NT2/D1 (cell line): Measurements from ENCODE around the gene CDH4.

Source experiments
- DNase-seq: peaks from one replicate; pipeline ENCODE4 v3.0.0-alpha.2; 2011; ENCODE audit warnings: low read depth, low spot score
- H3K27me3 ChIP-seq: 2 replicates; pipeline ENCODE4 v1.6.0; 2011; ENCODE audit warnings: mild to moderate bottlenecking; ENCODE audit not compliant: insufficient read length, insufficient read depth
- H3K36me3 ChIP-seq: 2 replicates; pipeline ENCODE4 v1.6.1; 2011; ENCODE audit warnings: mild to moderate bottlenecking, low read length, mixed read lengths; ENCODE audit not compliant: insufficient read depth, insufficient read length
- H3K4me1 ChIP-seq: 2 replicates; pipeline ENCODE4 v1.5.1; 2011; ENCODE audit not compliant: insufficient read depth, insufficient read length
- H3K4me3 ChIP-seq: 2 replicates; pipeline ENCODE4 v1.5.1; 2011; ENCODE audit warnings: low read depth; ENCODE audit not compliant: insufficient read length
- H3K9ac ChIP-seq: 2 replicates; pipeline ENCODE4 v1.6.0; 2011; ENCODE audit warnings: low read depth; ENCODE audit not compliant: insufficient read length
- H3K9me3 ChIP-seq: 2 replicates; pipeline ENCODE4 v1.5.1; 2011; ENCODE audit warnings: mild to moderate bottlenecking, low read length; ENCODE audit not compliant: insufficient read depth
- SUZ12 ChIP-seq: IDR thresholded peaks from 2 replicates; pipeline ENCODE4 v1.6.1; 2011; ENCODE audit not compliant: insufficient read length, insufficient read depth; ENCODE audit errors: extremely low read depth
- YY1 ChIP-seq: IDR thresholded peaks from 2 replicates; pipeline ENCODE4 v1.6.1; 2011; ENCODE audit not compliant: insufficient read length, insufficient read depth
- ZNF274 ChIP-seq: IDR thresholded peaks from 2 replicates; pipeline ENCODE4 v1.6.1; 2011; ENCODE audit warnings: mild to moderate bottlenecking, low read depth, low read length

CDH4 gene

GRCh38 chr20:61954276-61955021, 702.4 kb downstream of the CDH4 start:
- Histone ChIP-seq H3K4me3 (no peak overlapping the region), H3K36me3 (no peaks in the 10 kb centered on the region), H3K27me3 (peaks cover 24% of the 10 kb centered on the region), H3K9me3 (no peaks in the 10 kb centered on the region), H3K4me1 (peaks cover 16% of the 10 kb centered on the region), H3K9ac (no peak overlapping the region)
- no peak for DNase-seq
- TF ChIP-seq SUZ12 (no peak), YY1 (no peak), ZNF274 (no peak)

DNA sequence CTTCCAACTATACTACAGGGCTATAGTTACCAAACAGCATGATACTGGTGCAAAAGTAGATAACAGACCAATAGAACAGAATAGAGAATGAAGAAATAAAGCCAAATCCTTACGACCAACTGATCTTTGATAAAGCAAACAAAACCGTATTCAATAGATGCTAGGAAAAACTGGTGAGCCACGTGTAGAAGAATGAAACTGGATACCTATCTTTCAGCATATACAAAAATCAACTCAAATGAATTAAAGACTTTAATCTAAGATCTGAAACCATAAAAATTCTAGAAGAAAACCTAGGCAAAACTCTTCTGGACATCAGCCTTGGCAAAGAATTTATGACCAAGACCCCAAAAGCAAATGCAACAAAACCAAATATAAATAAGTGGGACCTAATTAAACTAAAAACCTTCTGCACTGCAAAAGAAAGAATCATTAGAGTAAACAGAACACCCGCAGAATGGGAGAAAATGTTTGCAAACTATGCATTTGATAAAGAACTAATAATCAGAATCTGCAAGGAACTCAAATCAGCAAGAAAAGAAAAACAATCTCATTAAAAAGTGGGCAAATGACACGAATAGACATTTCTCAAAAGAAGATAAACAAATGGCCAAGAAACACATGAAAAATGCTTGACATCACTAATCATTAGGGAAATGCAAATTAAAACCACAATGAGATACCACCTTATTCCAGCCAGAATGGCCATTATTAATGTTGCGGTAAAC, 703.8 kb downstream of the CDH4 start:
- no peak overlapping the region for H3K9ac ChIP-seq
- no peaks in the 10 kb centered on the region for H3K36me3 ChIP-seq
- H3K27me3 ChIP-seq, result peaks cover 19% of the 10 kb centered on the region
- TF ChIP-seq YY1 (no peak), SUZ12 (no peak), ZNF274 (no peak)
- H3K9me3 ChIP-seq, result no peaks in the 10 kb centered on the region
- DNase-seq, result no peak
- H3K4me1 ChIP-seq, result peaks cover 6% of the 10 kb centered on the region
- no peak overlapping the region for H3K4me3 ChIP-seq

DNA sequence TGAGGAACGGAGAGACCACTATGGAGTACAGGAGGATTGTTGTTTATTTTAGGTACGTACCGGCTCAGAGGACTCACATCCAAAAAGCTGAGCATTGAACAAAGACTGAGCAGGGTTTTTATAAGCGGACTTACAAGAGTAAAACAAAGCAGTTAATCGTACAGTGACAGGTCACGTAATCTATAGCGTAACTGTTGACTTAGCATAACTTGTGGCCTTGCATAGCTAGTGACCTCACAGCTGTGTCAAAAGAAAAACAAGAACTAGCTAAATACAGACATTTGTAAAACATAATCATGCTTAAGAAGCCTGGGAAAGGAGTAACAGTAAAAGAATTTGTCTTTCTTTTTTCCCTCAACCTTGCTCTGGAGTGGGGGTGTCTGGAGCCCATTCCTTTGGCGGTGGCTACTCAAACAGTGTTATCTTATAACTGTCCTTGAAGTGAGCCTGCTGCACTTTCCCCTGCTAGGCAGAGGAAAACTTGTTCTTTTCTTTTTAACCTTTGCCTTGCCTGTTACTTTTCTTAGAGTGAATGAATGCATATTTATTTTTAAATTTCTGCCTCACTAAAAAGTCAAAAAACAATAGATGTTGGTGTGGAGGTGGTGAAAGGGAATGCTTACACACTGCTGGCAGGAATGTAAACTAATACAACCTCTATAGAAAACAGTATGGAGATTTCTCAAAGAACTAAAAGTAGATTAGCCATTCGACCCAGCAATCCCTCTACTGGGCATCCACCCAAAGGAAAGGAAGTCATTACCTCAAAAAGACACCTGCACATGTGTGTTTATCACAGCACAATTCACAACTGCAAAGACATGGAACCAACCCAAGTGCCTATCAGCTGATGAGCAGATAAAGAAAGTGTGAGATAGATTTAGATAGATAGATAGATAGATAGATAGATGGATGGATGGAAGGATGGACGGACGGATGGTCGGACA, 704.6 kb downstream of the CDH4 start:
- TF ChIP-seq ZNF274, result no peak
- no peak for TF ChIP-seq YY1
- no peak for TF ChIP-seq SUZ12
- H3K9ac ChIP-seq, result no peak overlapping the region
- DNase-seq, result no peak
- H3K4me1 ChIP-seq, result peaks cover 5% of the 10 kb centered on the region
- H3K4me3 ChIP-seq, result no peak overlapping the region
- H3K36me3 ChIP-seq, result no peaks in the 10 kb centered on the region
- H3K27me3 ChIP-seq, result peaks cover 19% of the 10 kb centered on the region
- no peaks in the 10 kb centered on the region for H3K9me3 ChIP-seq

DNA sequence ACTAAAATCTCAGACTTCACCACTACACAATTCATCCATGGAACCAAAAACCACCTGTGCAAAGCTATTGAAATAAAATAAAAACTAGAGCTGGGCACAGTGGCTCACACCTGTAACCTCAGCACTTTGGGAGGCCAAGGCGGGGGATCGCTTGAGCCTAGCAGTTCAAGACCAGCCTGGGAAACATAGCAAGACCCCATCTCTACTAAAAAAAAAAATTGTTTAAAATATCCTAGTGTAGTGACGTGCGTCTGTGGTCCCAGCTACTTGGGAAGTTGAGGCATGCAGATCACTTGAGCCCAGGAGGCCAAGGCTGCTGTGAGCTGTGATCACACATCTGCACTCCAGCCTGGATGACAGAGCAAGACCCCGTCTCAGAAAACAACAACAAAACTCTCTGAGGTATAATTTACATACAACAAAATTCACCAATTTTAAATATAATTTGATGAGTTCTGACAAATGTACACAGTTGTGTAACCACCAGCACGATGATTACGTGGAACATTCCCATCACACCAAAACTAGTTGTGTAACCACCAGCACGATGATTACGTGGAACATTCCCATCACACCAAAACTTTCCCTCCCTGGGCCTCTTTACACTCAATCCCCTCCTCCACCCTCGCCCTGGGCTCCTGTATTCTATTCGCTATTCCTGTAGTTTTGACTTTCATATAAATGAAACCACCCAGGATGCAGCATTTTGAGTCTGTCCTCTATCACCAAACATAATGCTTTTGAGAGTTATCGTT, 706.1 kb downstream of the CDH4 start:
- no peak overlapping the region for H3K4me3 ChIP-seq
- TF ChIP-seq ZNF274 (no peak), SUZ12 (no peak), YY1 (no peak)
- peaks cover 5% of the 10 kb centered on the region for H3K4me1 ChIP-seq
- H3K36me3 ChIP-seq, result no peaks in the 10 kb centered on the region
- peaks cover 10% of the 10 kb centered on the region for H3K27me3 ChIP-seq
- H3K9ac ChIP-seq, result no peak overlapping the region
- no peak for DNase-seq
- H3K9me3 ChIP-seq, result no peaks in the 10 kb centered on the region

GRCh38 chr20:61958773-61959700, 707.0 kb downstream of the CDH4 start:
- peaks cover 7% of the 10 kb centered on the region for H3K27me3 ChIP-seq
- H3K4me3 ChIP-seq, result no peak overlapping the region
- no peaks in the 10 kb centered on the region for H3K36me3 ChIP-seq
- no peaks in the 10 kb centered on the region for H3K9me3 ChIP-seq
- TF ChIP-seq SUZ12, result no peak
- no peak for TF ChIP-seq ZNF274
- TF ChIP-seq YY1, result no peak
- no peak overlapping the region for H3K9ac ChIP-seq
- peaks cover 5% of the 10 kb centered on the region for H3K4me1 ChIP-seq
- DNase-seq, result no peak

- no peak for DNase-seq
- no peaks in the 10 kb centered on the region for H3K36me3 ChIP-seq
- no peak overlapping the region for H3K4me3 ChIP-seq
- peaks cover 7% of the 10 kb centered on the region for H3K4me1 ChIP-seq
- H3K27me3 ChIP-seq, result no peaks in the 10 kb centered on the region
- H3K9me3 ChIP-seq, result no peaks in the 10 kb centered on the region
- TF ChIP-seq SUZ12, result no peak
- no peak for TF ChIP-seq ZNF274
- no peak for TF ChIP-seq YY1
- H3K9ac ChIP-seq, result no peak overlapping the region
These were observed 708.8 kb downstream of the CDH4 start for GRCh38 chr20:61960836-61961235.
